Activated T-helper 1 cell treated with anti-CD3 and anti-CD28 coated beads, Interleukin-12 subunit alpha, Interleukin-12 subunit beta, Interleukin-2, Interleukin-4 antibody, amounts not matched to agents 30 ng/mL and 10 ng/mL and 1 ng/mL, durations not matched to agents 14 hours and 24 hours and 36 hours (primary cell): Measurements from ENCODE around the gene LIN28B. TPM values are rescaled to one million over a fixed set of nuclear protein-coding genes. Genes with fewer than 3 reads are reported as not detected.
"Not testable (repeated sequence)": the region's sequence is repeated elsewhere in the genome, so short reads cannot be mapped to it uniquely, and the experiment has no call there.

Experiments used
- DNase-seq: peaks from one replicate; pipeline ENCODE4 v3.0.0; 2021; ENCODE audit warnings: low spot score
- H3K27ac Mint-ChIP-seq: one replicate; pipeline ENCODE4 v1.8.0; 2021; ENCODE audit warnings: mild to moderate bottlenecking, mixed read lengths
- H3K27me3 Mint-ChIP-seq: one replicate; pipeline ENCODE4 v1.8.0; 2022; ENCODE audit warnings: mild to moderate bottlenecking, moderate library complexity, mixed read lengths; ENCODE audit not compliant: insufficient read depth
- H3K36me3 Mint-ChIP-seq: one replicate; pipeline ENCODE4 v1.8.0; 2021; ENCODE audit warnings: low read depth, mixed read lengths
- H3K4me1 Mint-ChIP-seq: one replicate; pipeline ENCODE4 v1.8.0; 2021; ENCODE audit warnings: low read depth, mixed read lengths
- H3K4me3 Mint-ChIP-seq: one replicate; pipeline ENCODE4 v1.8.0; 2021; ENCODE audit warnings: mild to moderate bottlenecking, moderate library complexity, mixed read lengths
- H3K9me3 Mint-ChIP-seq: one replicate; pipeline ENCODE4 v1.8.0; 2021; ENCODE audit warnings: mixed read lengths
- intact Hi-C: fragments of 100-400 bp; cut with micrococcal nuclease; formaldehyde crosslinking; loops from one replicate; pipeline ENCODE4 v1.15.1; 2024
- total RNA-seq: library from RNA; stranded (reverse); gene quantifications from 2 replicates; pipeline ENCODE4 v1.2.3, GENCODE V29; 2022

Gene LIN28B
- total RNA-seq, 1 donor from 2014 or later = not detected

- intact Hi-C loops = no loop called here
- Mint-ChIP-seq H3K36me3 (no peaks in the 10 kb centered on the region), H3K4me1 (no peaks in the 10 kb centered on the region), H3K9me3 (no peaks in the 10 kb centered on the region), H3K27me3 (peaks cover 26% of the 10 kb centered on the region), H3K4me3 (no peak overlapping the region), H3K27ac (no peak overlapping the region)
- no peak for DNase-seq
Measured at GRCh38 chr6:105066836-105067235, 109.9 kb downstream of the LIN28B start.

GRCh38 chr6:105067329-105067728 is 110.4 kb downstream of the LIN28B start:
- Mint-ChIP-seq H3K4me1 (no peaks in the 10 kb centered on the region), H3K36me3 (no peaks in the 10 kb centered on the region), H3K27ac (no peak overlapping the region), H3K4me3 (no peak overlapping the region), H3K27me3 (peaks cover 27% of the 10 kb centered on the region), H3K9me3 (no peaks in the 10 kb centered on the region)
- no peak for DNase-seq
- intact Hi-C loops = no loop called here

- Mint-ChIP-seq H3K4me1 (no peaks in the 10 kb centered on the region), H3K36me3 (no peaks in the 10 kb centered on the region), H3K27me3 (peaks cover 27% of the 10 kb centered on the region), H3K4me3 (no peak overlapping the region), H3K9me3 (no peaks in the 10 kb centered on the region), H3K27ac (no peak overlapping the region)
- intact Hi-C loops = no loop called here
- no peak for DNase-seq
Measured at GRCh38 chr6:105068407-105068806, 111.5 kb downstream of the LIN28B start.

- intact Hi-C loops = no loop called here
- no peaks in the 10 kb centered on the region for H3K36me3 Mint-ChIP-seq
- H3K9me3 Mint-ChIP-seq = no peaks in the 10 kb centered on the region
- H3K27ac Mint-ChIP-seq = no peak overlapping the region
- no peaks in the 10 kb centered on the region for H3K4me1 Mint-ChIP-seq
- peaks cover 26% of the 10 kb centered on the region for H3K27me3 Mint-ChIP-seq
- no peak for DNase-seq
- H3K4me3 Mint-ChIP-seq = no peak overlapping the region
Measured at GRCh38 chr6:105069821-105070445, 113.0 kb downstream of the LIN28B start.

GRCh38 chr6:105072798-105073199 is 115.9 kb downstream of the LIN28B start:
- DNase-seq = no peak
- intact Hi-C loops = no loop called here
- Mint-ChIP-seq H3K4me3 (no peak overlapping the region), H3K36me3 (no peaks in the 10 kb centered on the region), H3K27ac (no peak overlapping the region), H3K4me1 (no peaks in the 10 kb centered on the region), H3K27me3 (peaks cover 10% of the 10 kb centered on the region), H3K9me3 (no peaks in the 10 kb centered on the region)

GRCh38 chr6:105075210-105075609 is 118.3 kb downstream of the LIN28B start:
- Mint-ChIP-seq H3K27me3 (peaks cover 13% of the 10 kb centered on the region), H3K9me3 (no peaks in the 10 kb centered on the region), H3K27ac (no peak overlapping the region), H3K36me3 (no peaks in the 10 kb centered on the region), H3K4me3 (no peak overlapping the region), H3K4me1 (no peaks in the 10 kb centered on the region)
- intact Hi-C loops = no loop called here
- DNase-seq = no peak

GRCh38 chr6:105076418-105076817 is 119.5 kb downstream of the LIN28B start:
- H3K27ac Mint-ChIP-seq, H3K4me3 Mint-ChIP-seq, H3K36me3 Mint-ChIP-seq, intact Hi-C loops, DNase-seq, H3K9me3 Mint-ChIP-seq, H3K4me1 Mint-ChIP-seq: not testable (repeated sequence)
- peaks cover 20% of the 10 kb centered on the region for H3K27me3 Mint-ChIP-seq

GRCh38 chr6:105077596-105078385 is 120.9 kb downstream of the LIN28B start:
- Mint-ChIP-seq H3K9me3 (no peaks in the 10 kb centered on the region), H3K27ac (no peak overlapping the region), H3K4me1 (no peaks in the 10 kb centered on the region), H3K4me3 (no peak overlapping the region), H3K27me3 (peaks cover 21% of the 10 kb centered on the region), H3K36me3 (no peaks in the 10 kb centered on the region)
- no peak for DNase-seq
- intact Hi-C loops = loop anchor here (1.0 kb wide), 3 partner anchors 136 to 394 kb away; no protein-coding TSS in a partner anchor

- Mint-ChIP-seq H3K27me3 (peaks cover 22% of the 10 kb centered on the region), H3K4me1 (no peaks in the 10 kb centered on the region), H3K9me3 (no peaks in the 10 kb centered on the region), H3K27ac (no peak overlapping the region), H3K36me3 (no peaks in the 10 kb centered on the region), H3K4me3 (no peak overlapping the region)
- intact Hi-C loops = loop anchor here (1.0 kb wide), 3 partner anchors 137 to 395 kb away; no protein-coding TSS in a partner anchor
- no peak for DNase-seq
Measured at GRCh38 chr6:105078386-105078708, 121.4 kb downstream of the LIN28B start.

- Mint-ChIP-seq H3K27me3 (peaks cover 22% of the 10 kb centered on the region), H3K9me3 (no peaks in the 10 kb centered on the region), H3K27ac (no peak overlapping the region), H3K4me1 (no peaks in the 10 kb centered on the region), H3K36me3 (no peaks in the 10 kb centered on the region), H3K4me3 (no peak overlapping the region)
- no peak for DNase-seq
- intact Hi-C loops = no loop called here
Measured at GRCh38 chr6:105080279-105080678, 123.4 kb downstream of the LIN28B start.

GRCh38 chr6:105081662-105082061 is 124.8 kb downstream of the LIN28B start:
- H3K9me3 Mint-ChIP-seq, H3K4me1 Mint-ChIP-seq, DNase-seq, H3K4me3 Mint-ChIP-seq, intact Hi-C loops, H3K36me3 Mint-ChIP-seq, H3K27ac Mint-ChIP-seq: not testable (repeated sequence)
- peaks cover 25% of the 10 kb centered on the region for H3K27me3 Mint-ChIP-seq

GRCh38 chr6:105087571-105088211 is 130.8 kb downstream of the LIN28B start:
- Mint-ChIP-seq H3K27ac (no peak overlapping the region), H3K36me3 (no peaks in the 10 kb centered on the region), H3K27me3 (peaks cover 10% of the 10 kb centered on the region), H3K4me1 (no peaks in the 10 kb centered on the region), H3K9me3 (no peaks in the 10 kb centered on the region), H3K4me3 (no peak overlapping the region)
- intact Hi-C loops = loop anchor here (1.0 to 5.0 kb wide), 3 partner anchors 316 to 1215 kb away; partner anchors contain the start of gene PREP
- no peak for DNase-seq

GRCh38 chr6:105091140-105091829 is 134.4 kb downstream of the LIN28B start:
- Mint-ChIP-seq H3K9me3 (no peaks in the 10 kb centered on the region), H3K4me3 (no peak overlapping the region), H3K27ac (no peak overlapping the region), H3K4me1 (no peaks in the 10 kb centered on the region), H3K36me3 (no peaks in the 10 kb centered on the region), H3K27me3 (peaks cover 5% of the 10 kb centered on the region)
- intact Hi-C loops = no loop called here
- DNase-seq = no peak
